ENCODE results near the gene SRC. TPM values are rescaled to one million over a fixed set of nuclear protein-coding genes. Genes with fewer than 3 reads are reported as not detected.

Gene SRC
- polyA plus RNA-seq, 1 donor (not counting 4 experiments of a cell fraction or from before 2014, with no cell fraction given): 22.8 TPM

GRCh38 chr20:37447688-37448087, 101.7 kb downstream of the SRC start:
- no peaks in the 10 kb centered on the region for H3K9me1 ChIP-seq (ENCODE audit: control insufficient read depth, extremely low read depth, insufficient read depth, low read length)
- no peak for TF ChIP-seq CTCF (optimal IDR thresholded peaks at IDR 0.05 in 1 of 3, IDR thresholded peaks at IDR 0.05 in 1 of 3, conservative IDR thresholded peaks at IDR 0.05 in 1 of 3; ENCODE audit: extremely low read depth in 1 of 3, insufficient read depth in 2 of 3, low read length in 3 of 3)
- no peak for TF ChIP-seq EZH2 (IDR thresholded peaks at IDR 0.05; ENCODE audit: low read length)
- dilution Hi-C loops (cut with MboI; ENCODE audit: extremely low pct_ligation_motif_present, low sequenced_read_pairs): no loop called here
- H3K4me2 ChIP-seq (ENCODE audit: control insufficient read depth, extremely low read depth, insufficient read depth, low read depth, low read length): no peak overlapping the region
- H3K9ac ChIP-seq (ENCODE audit: control insufficient read depth, extremely low read depth, insufficient read depth, low read length): no peak overlapping the region
- H3K27ac ChIP-seq (ENCODE audit: control insufficient read depth, insufficient read depth, low read length): no peak overlapping the region
- no peaks in the 10 kb centered on the region for H3K79me2 ChIP-seq (ENCODE audit: control insufficient read depth, insufficient read depth, low read length)
- peaks cover 39% of the 10 kb centered on the region for H3K27me3 ChIP-seq (ENCODE audit: control insufficient read depth, extremely low read depth, insufficient read depth, low read length)
- no peaks in the 10 kb centered on the region for H3K36me3 ChIP-seq (ENCODE audit: control insufficient read depth in 2 of 2, extremely low read depth in 1 of 2, insufficient read depth in 2 of 2, low read length in 2 of 2)
- FAIRE-seq (no peak), DNase-seq (ENCODE audit: low read depth, low spot score) (no peak)
- H4K20me1 ChIP-seq (ENCODE audit: control insufficient read depth, extremely low read depth, insufficient read depth, low read length): peaks cover 5% of the 10 kb centered on the region
- H3K4me1 ChIP-seq (ENCODE audit: control insufficient read depth, extremely low read depth, insufficient read depth, low read length): no peaks in the 10 kb centered on the region
- no peak overlapping the region for H3K4me3 ChIP-seq (ENCODE audit: control insufficient read depth in 2 of 3, extremely low read depth in 1 of 3, insufficient read depth in 2 of 3, low read depth in 1 of 3, low read length in 3 of 3)
- no peaks in the 10 kb centered on the region for H3K9me3 ChIP-seq (ENCODE audit: control insufficient read depth, low read depth, low read length)
- H2AFZ ChIP-seq (ENCODE audit: control insufficient read depth, low read length): no peak overlapping the region

GRCh38 chr20:37449276-37449675, 103.3 kb downstream of the SRC start:
- H3K9me1 ChIP-seq (ENCODE audit: control insufficient read depth, extremely low read depth, insufficient read depth, low read length): no peaks in the 10 kb centered on the region
- H3K4me2 ChIP-seq (ENCODE audit: control insufficient read depth, extremely low read depth, insufficient read depth, low read depth, low read length): no peak overlapping the region
- no peak overlapping the region for H3K4me3 ChIP-seq (ENCODE audit: control insufficient read depth in 2 of 3, extremely low read depth in 1 of 3, insufficient read depth in 2 of 3, low read depth in 1 of 3, low read length in 3 of 3)
- no peak overlapping the region for H2AFZ ChIP-seq (ENCODE audit: control insufficient read depth, low read length)
- FAIRE-seq (no peak), DNase-seq (ENCODE audit: low read depth, low spot score) (no peak)
- H3K27me3 ChIP-seq (ENCODE audit: control insufficient read depth, extremely low read depth, insufficient read depth, low read length): peaks cover 47% of the 10 kb centered on the region
- H3K79me2 ChIP-seq (ENCODE audit: control insufficient read depth, insufficient read depth, low read length): no peaks in the 10 kb centered on the region
- no peak overlapping the region for H3K27ac ChIP-seq (ENCODE audit: control insufficient read depth, insufficient read depth, low read length)
- H3K36me3 ChIP-seq (ENCODE audit: control insufficient read depth in 2 of 2, extremely low read depth in 1 of 2, insufficient read depth in 2 of 2, low read length in 2 of 2): no peaks in the 10 kb centered on the region
- TF ChIP-seq EZH2 (IDR thresholded peaks at IDR 0.05; ENCODE audit: low read length): no peak
- TF ChIP-seq CTCF (optimal IDR thresholded peaks at IDR 0.05 in 1 of 3, IDR thresholded peaks at IDR 0.05 in 1 of 3, conservative IDR thresholded peaks at IDR 0.05 in 1 of 3; ENCODE audit: extremely low read depth in 1 of 3, insufficient read depth in 2 of 3, low read length in 3 of 3): no peak
- H4K20me1 ChIP-seq (ENCODE audit: control insufficient read depth, extremely low read depth, insufficient read depth, low read length): peaks cover 5% of the 10 kb centered on the region
- H3K9me3 ChIP-seq (ENCODE audit: control insufficient read depth, low read depth, low read length): no peaks in the 10 kb centered on the region
- H3K9ac ChIP-seq (ENCODE audit: control insufficient read depth, extremely low read depth, insufficient read depth, low read length): no peak overlapping the region
- dilution Hi-C loops (cut with MboI; ENCODE audit: extremely low pct_ligation_motif_present, low sequenced_read_pairs): no loop called here
- H3K4me1 ChIP-seq (ENCODE audit: control insufficient read depth, extremely low read depth, insufficient read depth, low read length): no peaks in the 10 kb centered on the region
